ENCODE data around the gene NTNG1. TPM values are rescaled to one million over a fixed set of nuclear protein-coding genes. Genes with fewer than 3 reads are reported as not detected.

The NTNG1 gene
- total and polyA plus RNA-seq, 4 donors, result 0.72 to 26.7 (median 3.9) TPM

GRCh38 chr1:107365527-107366240 is 224.8 kb downstream of the NTNG1 start:
- ATAC-seq (ENCODE audit: insufficient read depth, low FRiP score) (no peak), DNase-seq (no peak)
- Histone ChIP-seq H3K9ac (ENCODE audit: insufficient read depth in 1 of 2, low read length in 2 of 2) (no peak overlapping the region), H3K27me3 (ENCODE audit: control insufficient read depth in 3 of 3, insufficient read depth in 3 of 3, low read length in 2 of 3) (no peaks in the 10 kb centered on the region), H3K4me3 (no peak overlapping the region), H3K27ac (ENCODE audit: low read depth in 1 of 2, low read length in 1 of 2) (no peak overlapping the region), H3K4me1 (ENCODE audit: control insufficient read depth in 5 of 5, insufficient read depth in 5 of 5, low read length in 5 of 5) (peaks cover 0 to 15% (median 0%) of the 10 kb centered on the region in 5 donors), H3K9me3 (ENCODE audit: control insufficient read depth in 4 of 4, insufficient read depth in 3 of 4, low read length in 3 of 4) (no peaks in the 10 kb centered on the region), H3K36me3 (ENCODE audit: control insufficient read depth in 4 of 4, insufficient read depth in 4 of 4, low read length in 4 of 4) (no peaks in the 10 kb centered on the region)
- TF ChIP-seq, protein P1, sequence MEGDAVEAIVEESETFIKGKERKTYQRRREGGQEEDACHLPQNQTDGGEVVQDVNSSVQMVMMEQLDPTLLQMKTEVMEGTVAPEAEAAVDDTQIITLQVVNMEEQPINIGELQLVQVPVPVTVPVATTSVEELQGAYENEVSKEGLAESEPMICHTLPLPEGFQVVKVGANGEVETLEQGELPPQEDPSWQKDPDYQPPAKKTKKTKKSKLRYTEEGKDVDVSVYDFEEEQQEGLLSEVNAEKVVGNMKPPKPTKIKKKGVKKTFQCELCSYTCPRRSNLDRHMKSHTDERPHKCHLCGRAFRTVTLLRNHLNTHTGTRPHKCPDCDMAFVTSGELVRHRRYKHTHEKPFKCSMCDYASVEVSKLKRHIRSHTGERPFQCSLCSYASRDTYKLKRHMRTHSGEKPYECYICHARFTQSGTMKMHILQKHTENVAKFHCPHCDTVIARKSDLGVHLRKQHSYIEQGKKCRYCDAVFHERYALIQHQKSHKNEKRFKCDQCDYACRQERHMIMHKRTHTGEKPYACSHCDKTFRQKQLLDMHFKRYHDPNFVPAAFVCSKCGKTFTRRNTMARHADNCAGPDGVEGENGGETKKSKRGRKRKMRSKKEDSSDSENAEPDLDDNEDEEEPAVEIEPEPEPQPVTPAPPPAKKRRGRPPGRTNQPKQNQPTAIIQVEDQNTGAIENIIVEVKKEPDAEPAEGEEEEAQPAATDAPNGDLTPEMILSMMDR (IDR thresholded peaks at IDR 0.05; ENCODE audit: control extremely low read depth, extremely low read depth), result no peak
- WGBS, 2 donors, result 94% methylated on average over 2 of the region's 2 CpGs

DNA sequence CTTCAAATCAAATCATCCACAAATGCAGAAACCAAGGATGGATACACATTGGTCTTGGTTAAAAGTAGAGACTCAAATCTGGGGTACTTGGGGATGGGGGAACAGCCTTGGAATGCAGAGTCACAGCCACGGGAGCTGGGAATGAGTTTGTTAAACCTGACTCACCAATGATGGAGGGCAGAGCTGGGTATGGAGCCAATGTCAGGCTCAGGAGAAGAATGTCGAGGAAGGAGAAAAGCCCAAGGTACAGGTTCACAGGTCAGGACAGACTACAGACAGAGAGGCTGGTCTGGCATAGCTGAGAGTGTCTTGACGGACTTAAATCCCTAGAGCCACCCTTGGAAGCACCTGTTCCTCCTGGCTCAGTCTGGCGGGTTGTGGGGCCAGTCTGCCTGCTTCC is 237.6 kb downstream of the NTNG1 start:
- Histone ChIP-seq H3K27ac (ENCODE audit: low read depth in 1 of 2, low read length in 1 of 2) (no peak overlapping the region), H3K4me1 (ENCODE audit: control insufficient read depth in 5 of 5, insufficient read depth in 5 of 5, low read length in 5 of 5) (no peaks in the 10 kb centered on the region), H3K36me3 (ENCODE audit: control insufficient read depth in 4 of 4, insufficient read depth in 4 of 4, low read length in 4 of 4) (no peaks in the 10 kb centered on the region), H3K27me3 (ENCODE audit: control insufficient read depth in 3 of 3, insufficient read depth in 3 of 3, low read length in 2 of 3) (no peaks in the 10 kb centered on the region), H3K4me3 (no peak overlapping the region), H3K9me3 (ENCODE audit: control insufficient read depth in 4 of 4, insufficient read depth in 3 of 4, low read length in 3 of 4) (peaks cover 0 to 2% (median 0%) of the 10 kb centered on the region in 4 donors), H3K9ac (ENCODE audit: insufficient read depth in 1 of 2, low read length in 2 of 2) (no peak overlapping the region)
- TF ChIP-seq, protein P1 (IDR thresholded peaks at IDR 0.05; ENCODE audit: control extremely low read depth, extremely low read depth), result no peak
- no peak for ATAC-seq (ENCODE audit: insufficient read depth, low FRiP score)
- DNase-seq, result no peak
- 82 to 87% methylated on average over 4 of the region's 4 CpGs for WGBS, 2 donors

DNA sequence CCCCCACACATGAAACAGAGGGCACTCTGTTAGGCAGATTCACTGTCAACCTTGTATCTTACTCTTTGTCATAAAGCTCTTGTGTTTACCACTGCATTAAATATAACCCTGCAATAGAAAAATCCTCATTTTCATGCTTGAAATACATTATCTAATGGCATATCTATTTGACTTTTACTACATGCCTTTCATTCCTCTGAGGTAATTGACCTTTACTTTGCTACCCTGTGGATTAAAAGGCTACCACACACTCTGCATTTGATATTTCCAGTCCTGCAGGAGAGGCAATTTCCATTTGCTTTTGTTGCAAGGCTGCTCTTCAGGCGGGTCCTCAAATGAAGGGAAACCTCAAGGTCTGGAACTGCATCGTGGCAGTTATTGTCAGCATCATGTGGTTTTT is 238.0 kb downstream of the NTNG1 start:
- WGBS, 2 donors, result 73 to 86% methylated on average over 2 of the region's 2 CpGs
- Histone ChIP-seq H3K9ac (ENCODE audit: insufficient read depth in 1 of 2, low read length in 2 of 2) (no peak overlapping the region), H3K36me3 (ENCODE audit: control insufficient read depth in 4 of 4, insufficient read depth in 4 of 4, low read length in 4 of 4) (no peaks in the 10 kb centered on the region), H3K27ac (ENCODE audit: low read depth in 1 of 2, low read length in 1 of 2) (no peak overlapping the region), H3K27me3 (ENCODE audit: control insufficient read depth in 3 of 3, insufficient read depth in 3 of 3, low read length in 2 of 3) (no peaks in the 10 kb centered on the region), H3K4me3 (no peak overlapping the region), H3K9me3 (ENCODE audit: control insufficient read depth in 4 of 4, insufficient read depth in 3 of 4, low read length in 3 of 4) (peaks cover 0 to 2% (median 0%) of the 10 kb centered on the region in 4 donors), H3K4me1 (ENCODE audit: control insufficient read depth in 5 of 5, insufficient read depth in 5 of 5, low read length in 5 of 5) (no peaks in the 10 kb centered on the region)
- DNase-seq, result no peak
- TF ChIP-seq, protein P1 (IDR thresholded peaks at IDR 0.05; ENCODE audit: control extremely low read depth, extremely low read depth), result no peak
- no peak for ATAC-seq (ENCODE audit: insufficient read depth, low FRiP score)

- no peak for DNase-seq
- Histone ChIP-seq H3K36me3 (ENCODE audit: control insufficient read depth in 4 of 4, insufficient read depth in 4 of 4, low read length in 4 of 4) (no peaks in the 10 kb centered on the region), H3K27ac (ENCODE audit: low read depth in 1 of 2, low read length in 1 of 2) (no peak overlapping the region), H3K27me3 (ENCODE audit: control insufficient read depth in 3 of 3, insufficient read depth in 3 of 3, low read length in 2 of 3) (no peaks in the 10 kb centered on the region), H3K9me3 (ENCODE audit: control insufficient read depth in 4 of 4, insufficient read depth in 3 of 4, low read length in 3 of 4) (peaks cover 0 to 2% (median 0%) of the 10 kb centered on the region in 4 donors), H3K9ac (ENCODE audit: insufficient read depth in 1 of 2, low read length in 2 of 2) (no peak overlapping the region), H3K4me3 (no peak overlapping the region), H3K4me1 (ENCODE audit: control insufficient read depth in 5 of 5, insufficient read depth in 5 of 5, low read length in 5 of 5) (no peaks in the 10 kb centered on the region)
- TF ChIP-seq, protein P1 (IDR thresholded peaks at IDR 0.05; ENCODE audit: control extremely low read depth, extremely low read depth), result no peak
- ATAC-seq (ENCODE audit: insufficient read depth, low FRiP score), result no peak
Measured at GRCh38 chr1:107379826-107380225, 239.0 kb downstream of the NTNG1 start.
